HepG2 (cell line): ENCODE data around the gene USP7. TPM values are rescaled to one million over a fixed set of nuclear protein-coding genes. Genes with fewer than 3 reads are reported as not detected.

Experiments
- ARHGAP35 ChIP-seq: sonication (generic); formaldehyde crosslinking; IDR thresholded peaks from 2 replicates; pipeline ENCODE4 v1.9.0; 2022; ENCODE audit warnings: mild to moderate bottlenecking, inconsistent platforms, moderate library complexity, missing genetic modification reagents, borderline replicate concordance
- ATAD3A ChIP-seq: sonication (generic); formaldehyde crosslinking; IDR thresholded peaks from 2 replicates; pipeline ENCODE4 v1.4.0; 2020; ENCODE audit warnings: missing genetic modification reagents
- FOSL1 ChIP-seq: sonication (generic); formaldehyde crosslinking; IDR thresholded peaks from 2 replicates; pipeline ENCODE4 v1.9.0; 2021; ENCODE audit warnings: missing genetic modification reagents, borderline replicate concordance
- FOXK1 ChIP-seq: sonication (generic); formaldehyde crosslinking; IDR thresholded peaks from 2 replicates; pipeline ENCODE4 v1.4.0; 2020; ENCODE audit warnings: low read depth, missing genetic modification reagents, borderline replicate concordance
- MAFG ChIP-seq: sonication (generic); formaldehyde crosslinking; IDR thresholded peaks from 2 replicates; pipeline ENCODE4 v1.5.1; 2020; ENCODE audit warnings: mild to moderate bottlenecking, missing genetic modification reagents
- MAFK ChIP-seq, 2 experiments: IDR thresholded peaks in 1 of 2; conservative IDR thresholded peaks in 1 of 2; 2 replicates each; pipeline ENCODE4 v1.6.1; 2011; ENCODE audit warnings: improper control_type of control experiment in 2 of 2, low read length in 2 of 2
- NFE2 ChIP-seq: sonication (generic); formaldehyde crosslinking; IDR thresholded peaks from 2 replicates; pipeline ENCODE4 v1.4.0; 2020; ENCODE audit warnings: missing genetic modification reagents
- PHF5A ChIP-seq: IDR thresholded peaks from one replicate; pipeline ENCODE4 v1.6.1; 2018; ENCODE audit warnings: low read depth, missing genetic modification reagents; ENCODE audit not compliant: unreplicated experiment
- POGZ ChIP-seq: sonication (generic); formaldehyde crosslinking; IDR thresholded peaks from 2 replicates; pipeline ENCODE4 v1.4.0; 2020; ENCODE audit warnings: mild to moderate bottlenecking, missing genetic modification reagents
- SP5 ChIP-seq: IDR thresholded peaks from 2 replicates; pipeline ENCODE4 v1.6.1; 2016; ENCODE audit warnings: low read depth, borderline replicate concordance
- ZFY ChIP-seq: sonication (generic); formaldehyde crosslinking; IDR thresholded peaks from 2 replicates; pipeline ENCODE4 v1.4.0; 2020; ENCODE audit warnings: missing genetic modification reagents
- ZNF260 ChIP-seq: sonication (generic); formaldehyde crosslinking; IDR thresholded peaks from 2 replicates; pipeline ENCODE4 v1.4.0; 2020; ENCODE audit warnings: missing genetic modification reagents, low read depth, mild to moderate bottlenecking, borderline replicate concordance
- ZNF3 ChIP-seq: IDR thresholded peaks from 2 replicates; pipeline ENCODE4 v1.7.0; 2017; ENCODE audit warnings: inconsistent platforms
- ZNF605 ChIP-seq: sonication (generic); formaldehyde crosslinking; IDR thresholded peaks from 2 replicates; pipeline ENCODE4 v1.8.0; 2022; ENCODE audit warnings: mild to moderate bottlenecking, missing genetic modification reagents
- ZSCAN31 ChIP-seq: sonication (generic); formaldehyde crosslinking; IDR thresholded peaks from 2 replicates; pipeline ENCODE4 v1.5.0; 2020; ENCODE audit warnings: low read depth, mild to moderate bottlenecking, missing genetic modification reagents
- polyA plus RNA-seq, 8 experiments: library from polyadenylated mRNA; depleted of rRNA in 3 of 8; stranded (reverse) in 7 of 8; unstranded in 1 of 8; fragments of >200 nt; fragmentation: Illumina TruSeq in 4 of 8; extraction: Trizol in 4 of 8; gene quantifications; 2 replicates each; pipeline versions ENCODE4 v1.2.1 to v1.2.3, GENCODE V29; 2011 to 2016; ENCODE audit warnings: low read depth in 4 of 8, missing spikeins in 1 of 8, mixed read lengths in 1 of 8; ENCODE audit not compliant: insufficient read depth in 1 of 8
- total RNA-seq, 5 experiments: library from RNA; depleted of rRNA; stranded (reverse); fragments of >200 nt; fragmentation: Illumina TruSeq; extraction: Trizol; gene quantifications; 2 replicates each; pipeline ENCODE4 v1.2.3, GENCODE V29; 2016; ENCODE audit warnings: low read depth in 1 of 5
- TF ChIP-seq, protein P1 (sequence below): sonication (generic); formaldehyde crosslinking; IDR thresholded peaks from 2 replicates; pipeline ENCODE4 v1.5.1; 2020; ENCODE audit warnings: missing genetic modification reagents, mild to moderate bottlenecking, borderline replicate concordance
- TF ChIP-seq, protein P2 (sequence below): sonication (generic); formaldehyde crosslinking; IDR thresholded peaks from 2 replicates; pipeline ENCODE4 v1.4.0; 2020; ENCODE audit warnings: mild to moderate bottlenecking, missing genetic modification reagents
- TF ChIP-seq, protein P3 (sequence below): sonication (generic); formaldehyde crosslinking; IDR thresholded peaks from 2 replicates; pipeline ENCODE4 v1.4.0; 2020; ENCODE audit warnings: missing genetic modification reagents, borderline replicate concordance
- TF ChIP-seq, protein P4 (sequence below): sonication (generic); formaldehyde crosslinking; IDR thresholded peaks from 2 replicates; pipeline ENCODE4 v1.9.0; 2021; ENCODE audit warnings: missing genetic modification reagents, mild to moderate bottlenecking, borderline replicate concordance
- TF ChIP-seq, protein P5 (sequence below): sonication (generic); formaldehyde crosslinking; IDR thresholded peaks from 2 replicates; pipeline ENCODE4 v1.8.0; 2022; ENCODE audit warnings: mild to moderate bottlenecking, missing genetic modification reagents, moderate library complexity

The USP7 gene
- total and polyA plus RNA-seq, 2 of the 13 experiments (the other 11 are each of a cell fraction or from before 2014, with no cell fraction given): 52.5 to 173 TPM

DNA sequence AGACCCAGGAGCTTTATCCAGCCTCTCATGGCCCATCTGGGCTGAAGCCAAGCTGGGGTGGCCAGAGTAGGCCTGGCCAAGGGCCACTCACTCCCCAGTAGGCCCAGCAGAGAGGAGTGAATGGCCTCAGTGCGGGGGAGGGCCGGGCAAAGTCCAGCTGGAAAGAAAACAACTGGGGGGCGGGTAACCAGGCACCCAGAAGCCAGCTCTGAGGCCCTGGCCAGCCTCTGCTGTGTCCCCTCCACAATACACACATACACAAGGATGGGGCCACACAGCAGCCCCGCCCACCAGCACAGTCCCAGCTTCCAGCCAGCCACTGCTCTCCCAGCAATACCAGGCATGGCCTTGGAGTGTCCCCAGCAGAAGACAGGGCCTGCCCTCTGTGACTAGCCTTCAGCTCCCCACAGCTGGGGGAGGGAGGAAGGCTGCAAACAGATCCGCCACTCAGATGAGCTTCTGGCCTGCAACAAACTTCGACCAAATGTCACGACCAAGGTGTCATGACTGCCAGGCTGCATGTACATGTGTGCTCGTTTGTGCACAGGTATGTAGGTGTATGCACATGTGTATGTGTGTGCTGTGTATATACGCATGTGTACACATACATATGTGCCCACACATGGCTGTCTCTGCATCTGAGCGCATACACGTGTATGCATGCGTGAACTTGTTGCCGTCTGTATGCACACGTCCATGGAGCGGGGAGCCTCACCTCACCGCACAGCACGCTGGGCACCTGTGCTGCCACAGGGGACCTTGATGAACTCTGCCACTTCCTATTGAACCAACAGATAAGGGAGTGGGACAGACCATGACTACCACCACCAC, 99.9 kb downstream of the USP7 start (continued):
- peak; percentile 98 for TF ChIP-seq ZFY (CRISPR knock-in tag)
- no peak; the same call in 1 of the 2 replicates for TF ChIP-seq ZNF260 (CRISPR knock-in tag)
- TF ChIP-seq, protein P1, sequence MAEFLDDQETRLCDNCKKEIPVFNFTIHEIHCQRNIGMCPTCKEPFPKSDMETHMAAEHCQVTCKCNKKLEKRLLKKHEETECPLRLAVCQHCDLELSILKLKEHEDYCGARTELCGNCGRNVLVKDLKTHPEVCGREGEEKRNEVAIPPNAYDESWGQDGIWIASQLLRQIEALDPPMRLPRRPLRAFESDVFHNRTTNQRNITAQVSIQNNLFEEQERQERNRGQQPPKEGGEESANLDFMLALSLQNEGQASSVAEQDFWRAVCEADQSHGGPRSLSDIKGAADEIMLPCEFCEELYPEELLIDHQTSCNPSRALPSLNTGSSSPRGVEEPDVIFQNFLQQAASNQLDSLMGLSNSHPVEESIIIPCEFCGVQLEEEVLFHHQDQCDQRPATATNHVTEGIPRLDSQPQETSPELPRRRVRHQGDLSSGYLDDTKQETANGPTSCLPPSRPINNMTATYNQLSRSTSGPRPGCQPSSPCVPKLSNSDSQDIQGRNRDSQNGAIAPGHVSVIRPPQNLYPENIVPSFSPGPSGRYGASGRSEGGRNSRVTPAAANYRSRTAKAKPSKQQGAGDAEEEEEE (CRISPR knock-in tag): peak; percentile 74; the same call in 1 of the 2 replicates
- TF ChIP-seq, protein P2, sequence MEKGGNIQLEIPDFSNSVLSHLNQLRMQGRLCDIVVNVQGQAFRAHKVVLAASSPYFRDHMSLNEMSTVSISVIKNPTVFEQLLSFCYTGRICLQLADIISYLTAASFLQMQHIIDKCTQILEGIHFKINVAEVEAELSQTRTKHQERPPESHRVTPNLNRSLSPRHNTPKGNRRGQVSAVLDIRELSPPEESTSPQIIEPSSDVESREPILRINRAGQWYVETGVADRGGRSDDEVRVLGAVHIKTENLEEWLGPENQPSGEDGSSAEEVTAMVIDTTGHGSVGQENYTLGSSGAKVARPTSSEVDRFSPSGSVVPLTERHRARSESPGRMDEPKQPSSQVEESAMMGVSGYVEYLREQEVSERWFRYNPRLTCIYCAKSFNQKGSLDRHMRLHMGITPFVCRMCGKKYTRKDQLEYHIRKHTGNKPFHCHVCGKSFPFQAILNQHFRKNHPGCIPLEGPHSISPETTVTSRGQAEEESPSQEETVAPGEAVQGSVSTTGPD: no peak
- peak; percentile 41; the same call in 1 of the 2 replicates for TF ChIP-seq ARHGAP35 (CRISPR knock-in tag)
- TF ChIP-seq POGZ: peak; percentile 94
- no peak for TF ChIP-seq ZNF3 (CRISPR knock-in tag)
- TF ChIP-seq ZNF605 (CRISPR knock-in tag): peak; percentile 99
- peak; percentile 97 for TF ChIP-seq FOXK1 (CRISPR knock-in tag)
- TF ChIP-seq, protein P3, sequence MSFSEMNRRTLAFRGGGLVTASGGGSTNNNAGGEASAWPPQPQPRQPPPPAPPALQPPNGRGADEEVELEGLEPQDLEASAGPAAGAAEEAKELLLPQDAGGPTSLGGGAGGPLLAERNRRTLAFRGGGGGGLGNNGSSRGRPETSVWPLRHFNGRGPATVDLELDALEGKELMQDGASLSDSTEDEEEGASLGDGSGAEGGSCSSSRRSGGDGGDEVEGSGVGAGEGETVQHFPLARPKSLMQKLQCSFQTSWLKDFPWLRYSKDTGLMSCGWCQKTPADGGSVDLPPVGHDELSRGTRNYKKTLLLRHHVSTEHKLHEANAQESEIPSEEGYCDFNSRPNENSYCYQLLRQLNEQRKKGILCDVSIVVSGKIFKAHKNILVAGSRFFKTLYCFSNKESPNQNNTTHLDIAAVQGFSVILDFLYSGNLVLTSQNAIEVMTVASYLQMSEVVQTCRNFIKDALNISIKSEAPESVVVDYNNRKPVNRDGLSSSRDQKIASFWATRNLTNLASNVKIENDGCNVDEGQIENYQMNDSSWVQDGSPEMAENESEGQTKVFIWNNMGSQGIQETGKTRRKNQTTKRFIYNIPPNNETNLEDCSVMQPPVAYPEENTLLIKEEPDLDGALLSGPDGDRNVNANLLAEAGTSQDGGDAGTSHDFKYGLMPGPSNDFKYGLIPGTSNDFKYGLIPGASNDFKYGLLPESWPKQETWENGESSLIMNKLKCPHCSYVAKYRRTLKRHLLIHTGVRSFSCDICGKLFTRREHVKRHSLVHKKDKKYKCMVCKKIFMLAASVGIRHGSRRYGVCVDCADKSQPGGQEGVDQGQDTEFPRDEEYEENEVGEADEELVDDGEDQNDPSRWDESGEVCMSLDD (CRISPR knock-in tag): peak; percentile 99
- TF ChIP-seq, protein P4, sequence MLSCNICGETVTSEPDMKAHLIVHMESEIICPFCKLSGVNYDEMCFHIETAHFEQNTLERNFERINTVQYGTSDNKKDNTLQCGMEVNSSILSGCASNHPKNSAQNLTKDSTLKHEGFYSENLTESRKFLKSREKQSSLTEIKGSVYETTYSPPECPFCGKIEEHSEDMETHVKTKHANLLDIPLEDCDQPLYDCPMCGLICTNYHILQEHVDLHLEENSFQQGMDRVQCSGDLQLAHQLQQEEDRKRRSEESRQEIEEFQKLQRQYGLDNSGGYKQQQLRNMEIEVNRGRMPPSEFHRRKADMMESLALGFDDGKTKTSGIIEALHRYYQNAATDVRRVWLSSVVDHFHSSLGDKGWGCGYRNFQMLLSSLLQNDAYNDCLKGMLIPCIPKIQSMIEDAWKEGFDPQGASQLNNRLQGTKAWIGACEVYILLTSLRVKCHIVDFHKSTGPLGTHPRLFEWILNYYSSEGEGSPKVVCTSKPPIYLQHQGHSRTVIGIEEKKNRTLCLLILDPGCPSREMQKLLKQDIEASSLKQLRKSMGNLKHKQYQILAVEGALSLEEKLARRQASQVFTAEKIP: no peak
- TF ChIP-seq NFE2 (CRISPR knock-in tag): no peak
- peak; percentile 65; the same call in 1 of the 2 replicates for TF ChIP-seq FOSL1 (CRISPR knock-in tag)
- TF ChIP-seq MAFK (conservative IDR thresholded peaks at IDR 0.05 in 1 of 2, IDR thresholded peaks at IDR 0.05 in 1 of 2; ENCODE audit: low read length in 2 of 2): no peak; a peak in 1 of 4 replicates
- peak; percentile 100 for TF ChIP-seq SP5 (CRISPR knock-in tag)
- TF ChIP-seq, protein P5, sequence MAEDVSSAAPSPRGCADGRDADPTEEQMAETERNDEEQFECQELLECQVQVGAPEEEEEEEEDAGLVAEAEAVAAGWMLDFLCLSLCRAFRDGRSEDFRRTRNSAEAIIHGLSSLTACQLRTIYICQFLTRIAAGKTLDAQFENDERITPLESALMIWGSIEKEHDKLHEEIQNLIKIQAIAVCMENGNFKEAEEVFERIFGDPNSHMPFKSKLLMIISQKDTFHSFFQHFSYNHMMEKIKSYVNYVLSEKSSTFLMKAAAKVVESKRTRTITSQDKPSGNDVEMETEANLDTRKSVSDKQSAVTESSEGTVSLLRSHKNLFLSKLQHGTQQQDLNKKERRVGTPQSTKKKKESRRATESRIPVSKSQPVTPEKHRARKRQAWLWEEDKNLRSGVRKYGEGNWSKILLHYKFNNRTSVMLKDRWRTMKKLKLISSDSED (CRISPR knock-in tag): no peak
- TF ChIP-seq MAFG: no peak
- peak; percentile 99 for TF ChIP-seq ZSCAN31 (CRISPR knock-in tag)
- TF ChIP-seq PHF5A (CRISPR knock-in tag): peak; percentile 95
- peak; percentile 47; the same call in 1 of the 2 replicates for TF ChIP-seq ATAD3A (CRISPR knock-in tag)
